ENCODE data around the gene ARHGAP20.

Gene ARHGAP20

GRCh38 chr11:110720431-110721275, 8.4 kb upstream of the ARHGAP20 start:
- DNase-seq (ENCODE audit: low spot score) (no peak), FAIRE-seq (no peak)

GRCh38 chr11:110716361-110716760, 4.1 kb upstream of the ARHGAP20 start:
- DNase-seq (ENCODE audit: low spot score) (no peak), FAIRE-seq (no peak)

- no peak for FAIRE-seq
- no peak for DNase-seq (ENCODE audit: low spot score)
Measured at GRCh38 chr11:110715541-110715940, 3.3 kb upstream of the ARHGAP20 start.

DNA sequence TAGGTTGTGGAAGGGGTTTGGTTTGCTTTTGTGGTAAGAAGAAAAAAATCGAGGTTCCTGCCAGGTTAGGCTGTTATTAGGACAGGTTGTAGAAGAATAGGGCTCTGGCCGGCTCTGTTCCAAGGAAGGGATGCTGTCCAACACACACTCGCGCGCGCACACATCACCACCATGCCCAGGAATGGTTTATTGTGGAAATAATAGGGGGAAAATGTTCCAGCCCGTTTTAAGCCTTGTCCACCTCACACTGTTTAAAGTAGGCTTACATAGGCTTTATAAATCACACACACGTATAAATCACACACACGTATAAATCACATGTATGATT, 1.2 kb upstream of the ARHGAP20 start:
- FAIRE-seq (no peak), DNase-seq (ENCODE audit: low spot score) (no peak)

DNA sequence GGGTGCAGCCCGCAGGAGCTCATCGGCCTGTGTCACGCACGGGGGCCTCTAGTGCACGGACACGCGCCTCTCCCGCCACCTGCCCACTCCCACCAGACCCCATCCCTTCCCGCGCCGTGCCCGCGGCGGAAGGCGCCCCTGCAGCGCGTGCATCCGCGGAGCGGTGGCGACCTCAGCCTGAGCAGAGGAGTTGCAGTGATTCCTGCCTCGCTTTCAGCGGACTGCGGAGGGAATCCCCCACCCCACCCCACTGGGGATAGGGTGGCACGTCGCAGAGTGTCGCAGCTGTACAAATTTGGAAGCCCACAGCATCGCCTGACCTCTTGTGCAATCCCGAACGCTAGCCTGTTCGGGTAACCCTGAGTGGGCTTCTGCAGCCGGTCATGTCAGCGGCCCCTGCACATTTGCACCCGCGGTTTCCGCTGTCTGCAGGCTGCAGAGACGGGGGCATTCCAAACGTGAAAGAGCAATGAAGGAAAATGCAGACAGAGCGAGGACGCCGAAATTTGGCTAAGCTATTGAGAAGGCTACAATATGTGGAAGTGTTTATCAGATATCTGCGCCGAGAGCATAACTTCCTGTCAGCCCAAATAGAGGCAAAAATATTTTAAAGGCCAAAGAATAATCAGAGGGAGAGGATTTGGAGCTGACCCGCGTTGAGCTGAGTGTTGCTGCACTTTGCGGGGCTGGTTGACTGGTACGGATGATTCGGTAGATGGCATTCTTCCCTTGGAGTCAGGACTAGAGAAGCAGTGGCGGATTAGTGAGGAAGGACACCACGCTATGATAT, 617 bp upstream of the ARHGAP20 start:
- no peak for DNase-seq (ENCODE audit: low spot score)

GRCh38 chr11:110711448-110711775, 825 bp downstream of the ARHGAP20 start:
- FAIRE-seq = no peak

More for the DNA sequence above, 617 bp upstream of the ARHGAP20 start:
- no peak for FAIRE-seq

DNA sequence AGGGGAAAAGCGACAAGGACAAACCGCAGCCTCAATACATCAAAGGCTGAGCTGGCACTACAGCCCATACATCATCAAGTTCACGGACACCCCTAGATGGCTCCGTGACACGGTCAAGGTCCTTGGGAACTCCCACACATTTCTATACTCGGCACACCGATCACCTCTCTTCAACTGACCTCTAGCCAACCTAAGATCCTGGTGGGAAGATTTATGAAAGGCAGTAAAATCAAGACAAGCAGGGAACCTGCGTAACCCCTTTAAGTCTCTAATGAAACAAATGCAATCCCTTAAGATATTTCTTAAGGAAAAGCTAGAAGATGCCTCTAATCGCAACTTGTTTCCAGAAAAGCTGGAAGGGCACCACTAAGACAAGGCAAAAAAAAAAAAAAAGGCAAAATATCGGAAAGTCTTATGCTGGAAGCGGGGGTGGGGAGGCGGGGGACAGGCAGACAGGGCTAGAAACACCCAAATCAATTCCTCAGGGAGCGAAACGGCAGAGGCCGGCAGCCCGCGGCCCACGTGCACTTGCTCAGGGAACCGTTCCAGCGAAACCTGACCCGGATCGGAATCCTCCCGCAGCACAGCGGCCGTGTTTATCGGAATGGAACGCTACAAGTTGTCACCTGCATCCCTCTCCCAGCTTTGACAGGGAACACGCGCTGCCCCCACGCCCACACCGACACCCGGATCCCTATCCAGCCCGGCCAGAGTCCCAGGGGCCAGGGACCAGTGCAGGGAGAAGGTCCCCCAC, 1.4 kb downstream of the ARHGAP20 start:
- FAIRE-seq = no peak
- no peak for DNase-seq (ENCODE audit: low spot score)

More at GRCh38 chr11:110711448-110711775, 825 bp downstream of the ARHGAP20 start:
- DNase-seq (ENCODE audit: low spot score) = no peak

GRCh38 chr11:110704210-110704864, 7.9 kb downstream of the ARHGAP20 start:
- DNase-seq (ENCODE audit: low spot score) (no peak), FAIRE-seq (no peak)

- DNase-seq (ENCODE audit: low spot score) (no peak), FAIRE-seq (no peak)
Measured at GRCh38 chr11:110691926-110692325, 20.3 kb downstream of the ARHGAP20 start.

DNA sequence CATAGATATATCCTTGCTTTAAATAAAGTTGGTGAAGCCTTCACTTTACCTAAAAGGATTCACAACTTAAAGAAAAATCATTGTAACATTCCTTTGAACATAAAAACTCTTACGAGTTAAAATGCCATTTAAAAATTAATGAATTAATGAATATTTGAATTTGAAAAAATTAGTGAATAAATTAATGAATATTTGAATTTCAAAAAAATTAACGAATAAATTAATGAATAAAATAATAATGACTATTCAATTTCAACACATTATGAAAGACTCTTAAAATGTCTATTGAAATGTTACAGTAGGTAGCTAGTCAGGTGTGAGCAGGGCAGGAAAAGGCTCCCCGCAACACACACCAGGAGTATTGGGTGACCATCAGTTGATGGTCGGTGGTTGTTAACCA, 22.9 kb downstream of the ARHGAP20 start:
- DNase-seq (ENCODE audit: low spot score) = no peak
- no peak for FAIRE-seq

DNA sequence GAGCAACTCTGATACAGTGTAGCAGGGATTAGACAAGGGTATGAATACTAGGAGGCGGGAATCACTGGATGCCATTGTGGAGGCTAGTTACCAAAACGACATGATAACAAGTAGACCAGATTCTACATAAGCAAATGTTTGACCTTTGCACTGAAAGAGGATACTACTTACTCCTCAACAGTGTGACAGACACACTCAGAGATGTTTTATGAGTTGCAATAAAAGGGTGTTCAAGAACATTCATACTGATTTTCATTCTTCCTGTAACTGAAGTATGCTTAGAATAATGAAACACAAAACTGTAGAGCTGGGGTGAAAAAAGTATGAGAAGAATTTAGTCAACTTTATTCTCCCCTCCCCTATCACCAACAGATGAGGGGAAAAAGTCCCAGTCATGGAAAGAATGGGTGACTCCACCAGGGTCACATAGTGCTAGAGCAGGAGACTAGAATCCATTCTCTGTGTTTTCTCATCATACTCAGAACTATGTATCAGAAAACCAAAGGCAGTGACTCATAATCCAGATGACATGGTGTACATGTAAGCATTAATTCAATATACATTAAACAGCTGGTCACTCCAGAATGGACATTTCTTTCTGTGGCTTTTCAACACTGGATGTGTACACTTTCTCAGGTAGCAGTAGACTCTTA, 32.8 kb downstream of the ARHGAP20 start:
- DNase-seq (ENCODE audit: low spot score) (no peak), FAIRE-seq (no peak)

GRCh38 chr11:110675548-110675947, 36.7 kb downstream of the ARHGAP20 start:
- DNase-seq (ENCODE audit: low spot score) (no peak), FAIRE-seq (no peak)

DNA sequence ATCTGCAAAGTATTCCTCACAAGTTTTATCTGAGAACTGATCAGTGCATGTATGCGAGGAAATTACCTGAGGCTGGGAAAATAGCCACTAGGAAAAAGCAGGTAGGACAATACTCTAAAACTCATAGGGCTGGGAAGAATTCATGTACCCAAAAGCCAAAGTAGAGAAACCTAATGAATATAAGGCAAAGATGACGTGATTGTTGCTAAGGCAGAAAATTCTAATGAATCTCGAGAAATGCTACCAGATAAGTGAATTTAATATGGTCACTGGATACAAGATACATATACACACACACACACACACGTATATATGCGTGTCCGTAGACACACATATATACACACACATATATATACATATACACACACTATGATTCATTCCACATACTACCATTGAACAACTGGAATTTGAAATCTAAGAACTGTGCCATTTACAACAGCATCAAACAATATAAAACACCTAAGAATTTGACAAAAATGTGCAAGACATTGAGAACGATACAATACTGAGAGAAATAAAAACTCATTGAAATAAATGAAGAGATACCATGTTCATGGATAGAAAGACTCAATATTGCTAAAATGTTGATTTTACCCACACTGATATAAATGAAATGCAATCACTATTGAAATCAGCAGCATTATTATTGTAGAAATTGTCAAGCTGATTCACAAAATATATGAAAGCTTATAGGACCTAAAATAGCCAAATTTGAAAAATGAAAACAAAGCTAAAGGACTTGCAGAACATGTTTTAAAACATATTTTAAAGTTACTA, 46.4 kb downstream of the ARHGAP20 start:
- FAIRE-seq (no peak), DNase-seq (ENCODE audit: low spot score) (no peak)

DNA sequence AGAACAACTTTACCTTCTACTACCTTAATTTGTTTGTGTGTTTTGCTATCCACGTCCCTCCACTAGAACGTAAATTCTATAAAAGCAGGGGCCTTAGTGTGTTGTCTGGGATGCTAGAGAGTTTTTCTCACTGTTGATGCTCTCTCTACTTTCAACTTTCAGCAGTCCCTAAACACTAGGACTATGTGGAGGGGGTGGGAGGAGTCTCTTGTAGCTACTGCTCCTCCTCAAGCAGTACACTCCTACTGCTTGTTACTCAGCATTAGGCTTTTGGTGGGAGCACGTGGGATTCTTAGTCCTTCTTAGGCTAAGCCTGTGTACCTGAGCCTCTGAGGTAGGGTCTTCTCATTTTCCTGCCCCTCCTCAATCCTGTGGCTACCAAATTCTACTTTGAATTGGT, 56.3 kb downstream of the ARHGAP20 start:
- FAIRE-seq (no peak), DNase-seq (ENCODE audit: low spot score) (no peak)

- DNase-seq (ENCODE audit: low spot score) = no peak
- no peak for FAIRE-seq
Measured at GRCh38 chr11:110654456-110654855, 57.8 kb downstream of the ARHGAP20 start.

- FAIRE-seq (no peak), DNase-seq (ENCODE audit: low spot score) (no peak)
Measured at GRCh38 chr11:110645253-110645652, 67.0 kb downstream of the ARHGAP20 start.

DNA sequence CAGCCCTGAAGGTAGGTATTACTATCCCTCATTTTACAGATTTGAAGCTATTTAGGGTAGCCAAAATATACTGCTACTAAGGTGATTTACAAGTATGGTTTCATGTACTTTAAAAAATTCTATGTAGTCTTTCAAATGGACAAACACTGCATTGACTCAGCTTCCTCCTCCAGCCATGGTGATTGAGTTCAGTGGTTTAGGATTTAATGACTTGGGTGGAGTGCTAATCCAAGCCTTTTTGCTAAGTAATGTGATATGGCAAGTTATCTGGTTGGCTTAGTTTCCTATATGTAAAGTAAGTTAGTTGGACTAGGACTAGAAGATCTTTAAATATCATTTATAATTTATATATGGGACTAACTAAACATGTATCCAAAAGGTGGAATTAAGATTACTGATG, 77.9 kb downstream of the ARHGAP20 start:
- FAIRE-seq (no peak), DNase-seq (ENCODE audit: low spot score) (no peak)

DNA sequence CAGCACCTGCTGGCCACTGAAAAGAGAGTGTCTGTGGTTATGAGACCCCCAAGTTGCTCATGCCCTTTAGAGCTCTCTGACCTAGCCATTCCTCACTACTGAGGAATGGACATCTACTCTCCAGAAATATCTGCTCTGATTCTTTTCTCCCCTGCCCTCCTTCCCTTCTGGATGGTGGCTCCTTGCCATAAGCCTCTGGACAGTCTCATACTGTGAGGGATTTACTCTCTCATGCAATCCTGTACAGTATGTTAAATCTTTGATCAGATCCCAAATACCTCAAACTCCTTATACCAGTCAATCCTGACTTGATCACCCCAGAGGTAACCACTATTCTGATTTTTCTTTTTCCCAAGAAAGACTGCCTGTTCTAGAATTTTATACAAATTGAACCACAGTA, 80.7 kb downstream of the ARHGAP20 start:
- FAIRE-seq (no peak), DNase-seq (ENCODE audit: low spot score) (no peak)

DNA sequence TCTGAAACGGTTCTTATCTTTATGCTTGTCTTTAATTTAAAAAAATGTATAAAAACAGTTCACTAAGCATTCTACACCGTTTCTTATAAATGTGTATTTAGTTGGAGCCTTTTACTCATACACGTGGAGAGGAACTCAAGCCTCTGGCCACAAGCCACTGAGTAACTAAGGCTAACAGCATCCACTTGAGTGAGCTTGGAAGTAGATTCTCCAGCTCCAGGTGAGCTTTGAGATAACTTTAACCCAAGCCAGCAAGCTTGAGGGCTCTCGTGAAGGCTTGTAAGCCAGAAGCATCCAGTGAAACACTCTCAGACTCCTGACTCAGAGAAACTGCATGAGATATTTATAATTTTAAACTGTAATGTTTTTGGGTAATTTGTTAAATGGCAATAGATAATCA, 82.6 kb downstream of the ARHGAP20 start:
- FAIRE-seq = no peak
- no peak for DNase-seq (ENCODE audit: low spot score)

- DNase-seq (ENCODE audit: low spot score) (no peak), FAIRE-seq (no peak)
Measured at GRCh38 chr11:110621826-110622225, 90.4 kb downstream of the ARHGAP20 start.

All from RCC 7860 (cell line).